Cerebellar nuclear complex (tissue), 1 donor: ENCODE data around the gene SYPL2.

ENCODE experiments used
- DNase-seq, 2 experiments: peaks; one replicate each; lab custom pipeline; 2025; lab: John Stamatoyannopoulos, UW

Gene SYPL2

GRCh38 chr1:109492779-109493178, 26.4 kb downstream of the SYPL2 start:
- no peak for DNase-seq

GRCh38 chr1:109493227-109493626, 26.9 kb downstream of the SYPL2 start:
- DNase-seq: no peak

DNA sequence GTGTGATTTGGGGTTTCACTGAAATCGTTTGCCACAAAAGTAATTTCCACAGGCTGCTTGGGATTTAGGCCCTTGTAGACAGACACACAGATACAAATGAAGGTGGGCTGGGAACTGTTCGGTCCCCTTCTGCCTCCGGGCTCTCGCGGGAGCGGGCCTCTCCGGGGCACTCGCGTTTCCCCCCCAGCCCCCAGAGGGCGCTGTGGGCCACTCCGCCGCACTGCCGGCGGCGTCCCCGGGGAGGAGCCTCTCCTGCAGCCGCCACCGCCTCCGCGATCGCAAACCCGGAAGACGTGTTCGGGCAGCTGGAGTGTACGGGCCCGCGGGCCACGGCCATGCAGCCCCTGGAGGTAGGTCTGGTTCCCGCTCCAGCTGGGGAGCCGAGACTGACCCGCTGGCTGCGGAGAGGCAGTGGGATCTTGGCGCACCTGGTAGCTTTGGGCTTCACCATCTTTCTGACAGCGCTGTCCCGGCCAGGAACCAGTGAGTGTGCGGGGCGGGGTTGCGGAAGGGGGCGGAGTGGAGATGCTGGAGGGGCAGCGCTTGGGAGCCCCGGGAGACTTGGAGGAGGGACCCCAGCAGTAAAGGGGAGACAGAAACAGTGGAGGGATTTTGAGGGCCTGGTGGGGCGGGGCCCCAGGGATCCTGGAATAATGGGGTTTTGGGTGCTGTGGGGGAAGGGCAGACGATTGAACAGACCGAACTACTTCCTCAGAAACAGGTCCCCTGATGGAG, 27.6 kb downstream of the SYPL2 start, which contains the start of gene CYB561D1:
TSS of gene CYB561D1 (plus strand) at position 290 of the 735 bp plus-strand sequence. CDS start at position 336, 46 bp downstream.
- peak in 1 of 2 experiments; percentile 44 for DNase-seq

- no peak for DNase-seq
Observed at GRCh38 chr1:109495738-109496137, 29.4 kb downstream of the SYPL2 start.

GRCh38 chr1:109497449-109498160, 31.3 kb downstream of the SYPL2 start:
- DNase-seq: no peak

DNA sequence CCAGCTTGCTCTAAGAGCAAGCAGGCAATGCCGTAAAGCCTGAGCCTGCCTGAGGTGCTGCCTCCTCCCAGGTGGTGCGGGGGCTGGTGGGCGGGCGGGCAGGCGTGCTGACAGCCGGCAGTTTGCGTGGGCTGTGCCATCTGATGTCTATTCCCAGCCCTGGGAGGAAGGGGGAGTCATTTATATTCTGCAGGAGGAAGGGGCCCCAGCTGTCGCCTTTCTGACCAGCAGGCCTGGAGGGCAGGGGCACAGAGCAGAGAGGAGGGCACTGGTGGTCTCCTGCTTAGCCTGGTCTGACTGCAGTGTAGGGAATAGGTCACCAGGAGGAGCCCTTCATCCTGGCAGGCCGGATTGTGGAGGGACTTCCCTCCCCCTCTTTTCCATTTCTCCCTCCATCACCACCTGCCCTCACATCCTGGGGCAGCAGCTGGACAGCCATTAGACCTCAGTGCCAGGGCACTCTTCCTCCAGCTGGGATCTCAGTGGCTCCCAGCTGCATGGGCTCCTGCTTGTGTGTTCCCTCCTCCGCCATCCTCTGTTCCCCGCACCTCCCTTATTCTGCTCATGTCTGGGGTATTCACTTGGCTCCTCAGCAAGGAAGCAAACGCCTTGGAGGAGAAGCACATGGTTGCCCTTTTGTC, 31.9 kb downstream of the SYPL2 start:
- DNase-seq: peak in 1 of 2 experiments; percentile 42

DNA sequence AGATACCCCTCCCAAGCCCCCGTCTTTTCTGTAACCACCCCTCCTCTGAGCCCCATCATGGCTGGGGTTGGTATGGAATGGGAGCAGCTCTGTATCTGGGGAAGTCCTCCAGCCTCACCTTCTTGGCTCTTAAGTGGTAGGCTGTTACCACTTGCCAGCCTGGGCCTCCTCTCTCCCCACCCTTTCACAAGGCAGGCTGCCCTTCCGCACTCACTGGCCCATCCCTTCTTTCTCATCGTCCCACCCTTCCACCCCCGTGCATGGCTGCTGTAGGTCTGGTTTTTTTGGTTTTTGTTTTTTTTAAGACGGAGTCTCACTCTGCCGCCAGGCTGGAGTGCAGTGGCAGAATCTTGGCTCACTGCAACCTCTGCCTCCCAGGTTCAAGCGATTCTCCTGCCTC, 32.7 kb downstream of the SYPL2 start:
- no peak for DNase-seq

DNA sequence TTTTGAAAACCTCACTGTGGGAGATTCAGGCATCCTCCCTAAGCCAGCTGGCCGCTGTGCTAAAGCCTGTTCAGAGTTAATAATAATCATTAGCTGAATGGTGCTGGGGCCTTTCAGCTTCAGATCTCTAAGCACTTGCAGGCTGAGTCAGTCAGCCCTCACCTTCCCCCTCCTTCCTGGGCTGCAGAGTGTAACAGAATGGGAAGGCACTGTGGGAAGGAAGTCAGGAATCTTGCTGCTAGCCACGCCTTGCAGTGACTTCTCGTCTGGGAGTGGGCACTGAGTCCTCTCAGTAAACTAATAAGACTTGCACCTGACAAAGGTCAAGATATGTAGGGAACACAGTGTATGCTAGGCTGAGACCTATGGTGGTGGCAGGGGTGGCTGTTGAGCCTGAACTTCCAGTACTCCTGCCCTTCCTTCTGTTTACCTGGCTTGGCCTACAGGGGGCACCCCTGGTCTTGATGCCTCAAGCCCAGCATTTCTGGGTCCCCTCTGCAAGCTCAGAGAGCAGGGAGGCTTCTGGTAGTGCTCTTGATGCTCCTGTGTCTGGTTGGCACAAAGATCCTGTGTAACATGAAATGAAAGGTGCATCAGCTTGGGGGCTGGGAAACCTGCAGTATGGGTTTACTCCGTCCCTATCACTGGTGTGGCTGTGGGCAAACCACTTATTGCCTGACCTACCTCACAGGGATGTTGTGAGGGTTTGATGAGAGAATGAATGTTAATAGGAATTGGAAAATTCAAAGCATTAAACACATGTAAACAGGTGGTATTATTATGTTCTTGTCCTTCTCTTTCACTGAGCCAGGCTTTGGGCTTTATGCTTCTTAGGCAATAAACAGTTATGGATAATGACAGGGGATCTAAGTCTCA, 33.6 kb downstream of the SYPL2 start:
- no peak for DNase-seq

DNA sequence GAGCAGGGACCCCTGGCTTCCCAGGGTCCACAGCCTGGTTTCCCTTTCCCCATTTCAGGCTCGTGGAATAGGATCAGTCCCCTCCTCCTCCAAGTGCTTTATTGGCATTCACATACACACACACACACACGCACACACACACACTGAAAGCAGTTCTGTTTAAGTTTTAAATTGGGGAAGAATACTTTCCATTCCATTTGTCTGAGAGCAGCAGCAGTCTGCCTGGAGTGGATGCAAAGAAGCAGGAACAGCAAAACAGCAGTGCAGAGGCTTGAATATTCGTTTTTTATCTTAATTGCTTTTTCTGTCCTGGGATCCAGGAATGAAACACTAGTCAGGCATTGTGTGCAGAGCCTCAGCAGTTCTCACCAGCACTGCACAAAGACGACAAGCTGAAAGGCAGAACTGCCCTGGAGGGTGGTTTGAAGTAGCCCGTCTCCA, 34.6 kb downstream of the SYPL2 start:
- no peak for DNase-seq

GRCh38 chr1:109501644-109502363, 35.5 kb downstream of the SYPL2 start:
- DNase-seq: no peak

GRCh38 chr1:109502364-109502851, 36.1 kb downstream of the SYPL2 start:
- no peak for DNase-seq

DNA sequence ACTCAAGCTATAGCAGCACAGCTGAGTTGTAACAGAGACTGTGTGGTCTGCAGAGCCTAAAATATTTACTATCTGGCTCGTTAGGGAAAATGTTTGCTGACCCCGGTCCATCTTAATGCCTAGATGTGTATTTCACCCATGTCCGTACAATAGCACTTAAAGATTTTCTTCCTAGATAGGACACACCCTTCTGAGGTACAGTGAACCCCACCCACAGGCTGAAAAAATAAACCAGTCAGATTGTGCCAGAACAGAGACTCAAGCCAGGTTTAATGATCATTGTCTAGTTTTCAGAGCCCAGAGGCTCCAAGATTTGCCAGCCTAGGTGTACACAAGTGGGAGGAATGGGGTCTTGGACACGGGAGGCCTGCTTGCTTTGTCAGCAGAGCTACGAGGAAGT, 37.6 kb downstream of the SYPL2 start:
- DNase-seq: no peak

DNA sequence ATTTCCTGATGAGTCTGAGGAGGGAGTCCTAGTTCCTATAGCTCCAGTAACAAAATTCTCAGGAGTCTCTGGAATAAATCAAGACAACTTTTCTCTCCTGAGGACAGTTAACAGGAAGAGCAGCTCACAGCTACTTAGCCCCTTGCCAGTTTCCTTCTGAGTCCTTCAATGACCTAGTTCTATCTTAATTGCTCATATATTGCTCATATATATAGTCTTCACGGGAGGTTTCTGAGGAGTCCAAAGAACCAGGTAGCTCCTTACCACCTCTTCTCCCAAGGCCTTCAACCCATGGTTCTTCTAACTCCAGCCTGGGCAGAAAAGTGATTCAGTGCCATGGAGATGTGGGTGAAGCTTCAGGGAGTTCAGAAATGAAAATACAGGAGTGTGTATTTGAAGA, 38.6 kb downstream of the SYPL2 start:
- DNase-seq: no peak

GRCh38 chr1:109508001-109508872, 41.9 kb downstream of the SYPL2 start:
- DNase-seq: no peak

DNA sequence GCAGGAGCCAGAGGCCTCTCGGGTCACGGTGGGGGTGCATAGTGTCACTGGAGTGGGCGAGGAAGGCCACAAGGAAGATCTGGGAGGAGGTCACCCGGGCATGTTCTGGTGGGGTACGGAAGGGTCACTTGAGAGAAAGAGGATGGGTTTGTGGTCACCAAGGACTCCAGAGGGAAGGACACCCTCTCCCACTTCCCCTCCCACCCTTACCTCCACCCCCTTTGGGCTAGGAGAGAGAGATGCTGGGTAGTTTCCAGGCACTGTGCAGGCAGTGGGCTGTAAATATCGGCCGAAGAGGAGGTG, 42.5 kb downstream of the SYPL2 start:
- no peak for DNase-seq

- no peak for DNase-seq
Observed at GRCh38 chr1:109509176-109510134, 43.1 kb downstream of the SYPL2 start, which contains the start of gene AMIGO1. Gene AMIGO1, minus strand, starts transcription at chr1:109509727. Its CDS starts 815 bp downstream, at chr1:109508912.

GRCh38 chr1:109513110-109513710, 46.9 kb downstream of the SYPL2 start:
- DNase-seq: no peak

- DNase-seq: no peak
Observed at GRCh38 chr1:109514846-109515245, 48.5 kb downstream of the SYPL2 start.
